Skeletal muscle cell (primary cell): Measurements from ENCODE around the gene C1QTNF12.

Source experiments
- DNase-seq: peaks from one replicate; pipeline ENCODE4 v3.0.0-alpha.2; 2010; ENCODE audit warnings: low read depth
- H3K4me3 ChIP-seq: 2 replicates; pipeline ENCODE4 v1.5.1; 2011; ENCODE audit warnings: low read depth, mild to moderate bottlenecking, control low read depth, low read length, moderate library complexity

Gene C1QTNF12

DNA sequence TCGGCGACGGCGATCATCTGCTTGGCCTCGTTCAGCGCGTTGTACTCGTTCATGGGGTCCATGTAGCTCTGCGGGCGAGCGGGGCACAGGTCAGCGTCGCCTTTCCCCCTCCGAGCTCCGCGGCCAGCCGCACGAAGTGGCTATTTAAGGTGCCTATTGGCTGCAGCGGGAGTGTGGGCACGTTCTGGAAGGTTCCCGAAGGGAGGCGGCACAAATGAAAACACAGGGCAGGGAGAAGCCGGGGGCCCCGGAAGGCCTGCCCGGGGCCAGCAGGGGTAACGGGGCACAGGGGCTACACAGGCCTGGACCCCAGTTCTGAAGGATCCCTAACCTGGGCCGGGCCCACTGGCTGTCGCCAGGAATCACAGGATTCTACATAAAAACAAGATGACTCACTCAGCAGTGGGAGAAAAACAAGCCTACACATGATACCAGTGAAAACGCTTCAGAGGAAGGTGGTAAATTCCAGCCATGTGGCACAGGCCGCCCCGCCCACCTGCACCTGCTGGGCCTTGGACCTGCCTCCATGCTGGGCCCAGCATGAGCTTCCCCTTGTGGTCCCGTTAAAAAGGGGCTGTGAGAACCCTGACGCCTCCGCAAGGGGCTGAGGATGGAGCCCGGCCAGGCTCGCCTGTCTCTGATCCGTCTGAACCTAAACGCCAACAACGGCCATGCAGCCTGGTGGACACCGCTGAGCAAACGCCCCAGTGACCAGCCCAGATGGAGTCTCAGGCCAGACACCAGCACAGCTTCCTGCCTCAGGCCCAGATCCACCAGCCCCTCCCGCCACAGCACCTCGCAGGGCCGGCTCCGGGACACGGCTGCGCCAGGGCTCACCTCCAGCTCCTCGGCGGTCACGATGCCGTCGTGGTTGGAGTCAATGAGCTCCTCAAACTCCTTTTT lies 28.6 kb downstream of the C1QTNF12 start:
- DNase-seq = no peak
- H3K4me3 ChIP-seq = no peak overlapping the region

DNA sequence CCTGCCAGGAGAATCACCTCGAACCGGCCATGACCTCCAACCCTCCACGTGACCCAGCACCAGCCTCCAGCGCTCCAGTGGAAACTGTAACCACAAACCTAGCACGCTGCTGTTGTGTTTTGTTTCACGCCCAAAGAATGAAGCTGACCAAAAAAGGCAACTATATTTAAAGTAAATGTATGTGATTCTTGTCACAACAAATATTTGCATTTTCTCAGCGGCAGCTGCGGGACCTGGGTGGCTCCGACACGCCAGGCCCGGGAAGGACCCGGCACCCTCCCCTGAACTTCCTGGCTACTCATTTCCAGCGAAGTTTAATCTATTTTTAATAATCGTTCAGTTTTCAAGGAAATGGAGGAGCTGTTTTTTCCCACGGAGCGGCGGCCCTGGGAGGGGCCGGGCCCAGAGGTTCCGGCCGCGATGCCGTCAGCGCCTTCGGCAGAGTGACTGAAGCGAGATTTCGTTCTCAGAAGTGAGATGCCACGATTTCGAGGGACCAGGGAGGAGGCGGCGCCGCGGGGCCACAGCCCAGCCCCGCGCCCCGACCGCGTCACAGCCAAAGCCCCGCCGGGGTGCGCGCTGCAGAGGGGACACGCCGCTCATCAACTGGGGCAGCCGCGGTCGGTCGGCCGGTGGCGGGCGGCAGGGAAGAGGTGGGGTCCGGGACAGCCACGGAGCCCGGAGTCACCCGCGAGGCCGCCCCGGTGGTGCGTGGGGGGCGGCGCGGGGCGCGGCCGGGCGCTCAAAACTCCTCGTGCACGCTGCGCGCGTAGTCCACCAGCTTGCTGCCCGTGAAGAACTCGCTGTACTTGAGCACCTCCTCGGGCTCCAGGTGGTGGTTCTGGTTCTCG lies 29.5 kb downstream of the C1QTNF12 start:
- no peak overlapping the region for H3K4me3 ChIP-seq
- no peak for DNase-seq

DNA sequence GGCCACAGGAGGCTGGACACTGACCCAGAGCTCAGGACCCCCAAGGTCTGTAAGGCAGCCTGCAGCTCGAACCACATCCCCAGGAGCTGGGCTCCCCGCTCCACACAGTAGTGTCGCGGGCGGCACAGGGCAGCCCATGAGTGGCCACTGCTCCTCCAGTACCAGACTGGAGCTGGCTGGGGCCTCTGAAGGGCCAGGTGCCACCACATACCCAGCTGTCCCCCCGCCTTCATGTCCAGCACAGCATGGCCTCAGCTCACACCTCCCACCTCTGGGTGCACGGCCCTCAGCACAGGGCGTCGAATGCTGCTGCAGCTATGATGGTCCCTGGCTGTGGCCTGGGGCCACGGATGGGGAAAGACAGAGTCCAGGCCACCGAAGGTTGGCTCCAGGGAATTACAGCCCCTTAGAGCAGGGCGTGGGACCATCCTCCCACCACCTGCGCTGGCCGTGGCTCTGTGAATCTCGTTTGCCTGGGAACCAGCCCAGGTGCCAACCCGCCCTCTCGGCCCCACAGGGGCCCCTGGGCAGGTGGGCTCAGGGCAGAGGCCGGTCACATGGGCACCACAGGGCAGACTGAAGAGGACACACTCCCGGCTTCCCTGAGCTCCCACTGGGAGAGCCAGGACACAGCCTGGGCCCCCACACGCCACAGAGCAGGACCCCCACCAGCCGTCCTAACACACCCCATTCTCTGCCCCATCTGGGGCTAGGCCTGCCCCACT lies 30.5 kb downstream of the C1QTNF12 start:
- no peak overlapping the region for H3K4me3 ChIP-seq
- no peak for DNase-seq

DNA sequence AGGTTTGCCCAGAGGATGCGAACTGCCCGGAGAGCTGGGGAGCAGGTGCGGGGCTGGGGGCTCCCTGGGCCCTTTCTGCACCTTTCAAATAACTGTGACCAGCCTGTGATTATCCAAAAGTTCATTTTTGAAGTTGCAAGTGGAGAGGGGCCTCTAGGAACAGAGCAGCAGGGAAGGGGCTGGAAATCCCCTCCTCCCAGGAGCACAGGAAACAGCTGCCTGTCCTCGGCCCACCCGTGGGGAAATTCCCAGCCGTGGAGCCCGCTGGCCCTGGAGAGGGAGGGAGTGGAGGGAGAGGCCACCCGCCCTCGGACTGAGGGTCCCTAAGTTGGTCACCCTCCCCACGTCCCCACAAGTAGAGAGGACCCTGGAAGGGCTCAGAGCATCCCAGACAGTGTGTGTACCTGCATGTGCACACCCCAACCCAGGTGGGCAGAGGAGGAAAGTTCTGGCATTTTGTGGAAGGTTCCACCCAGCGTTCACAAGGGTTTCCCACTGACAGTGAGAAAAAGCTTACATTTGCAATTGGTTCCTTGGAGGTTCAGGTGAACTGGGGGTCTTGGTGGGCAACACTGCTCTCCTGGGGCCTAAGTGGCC lies 31.3 kb downstream of the C1QTNF12 start:
- no peak for DNase-seq

DNA sequence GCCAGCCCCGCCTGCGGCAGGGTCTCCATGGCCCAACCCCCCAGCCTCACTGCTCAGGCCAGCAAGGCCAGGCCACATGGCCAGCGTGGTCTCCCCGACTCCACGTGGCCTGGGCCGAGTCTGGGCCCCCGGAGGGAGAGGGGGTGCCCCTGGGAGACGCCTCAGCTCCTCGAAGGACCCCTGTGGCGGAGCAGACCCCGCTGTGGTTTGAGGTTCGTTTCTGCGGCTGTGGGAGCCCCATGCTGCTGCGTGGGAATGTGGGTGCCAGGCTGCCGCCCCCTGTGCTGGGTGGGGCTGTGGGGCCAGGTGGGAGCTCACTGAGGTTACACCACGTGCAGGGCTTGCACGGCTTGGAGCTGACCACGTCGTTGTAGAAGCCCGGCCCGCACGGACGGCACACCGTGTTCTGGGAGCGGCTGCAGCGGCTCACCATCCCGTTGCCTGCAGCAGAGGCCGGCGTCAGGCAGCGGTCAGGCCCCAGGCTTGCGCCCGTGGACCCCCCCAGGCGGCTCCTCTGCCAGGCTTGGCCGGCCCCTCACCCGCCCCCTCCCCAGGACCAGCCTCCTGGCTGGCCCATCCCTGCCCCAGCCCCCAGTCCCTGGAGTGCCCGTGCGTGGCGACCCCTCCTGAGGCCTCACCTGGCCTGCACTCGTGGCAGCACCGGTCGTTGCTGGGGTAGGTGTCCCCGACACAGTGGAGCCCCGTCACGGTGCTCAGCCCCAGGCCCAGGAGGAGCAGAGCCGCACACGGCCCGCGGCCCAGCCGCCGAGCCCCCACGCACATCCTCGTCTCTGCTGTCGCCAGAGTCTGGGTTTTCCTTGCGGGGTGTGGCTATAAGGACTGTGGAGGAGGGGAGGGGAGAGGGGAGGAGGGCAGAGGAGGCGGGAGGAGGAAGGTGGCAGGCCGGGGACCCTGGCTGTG lies 32.9 kb downstream of the C1QTNF12 start, which contains the start of gene TNFRSF4:
Gene TNFRSF4, minus strand, starts transcription at position 809 of the 921 bp plus-strand sequence. Its CDS starts 26 bp downstream, at position 783.
- DNase-seq = no peak
- H3K4me3 ChIP-seq = no peak within 1 kb of the TSS

More for the DNA sequence above, 31.3 kb downstream of the C1QTNF12 start:
- H3K4me3 ChIP-seq = no peak overlapping the region

DNA sequence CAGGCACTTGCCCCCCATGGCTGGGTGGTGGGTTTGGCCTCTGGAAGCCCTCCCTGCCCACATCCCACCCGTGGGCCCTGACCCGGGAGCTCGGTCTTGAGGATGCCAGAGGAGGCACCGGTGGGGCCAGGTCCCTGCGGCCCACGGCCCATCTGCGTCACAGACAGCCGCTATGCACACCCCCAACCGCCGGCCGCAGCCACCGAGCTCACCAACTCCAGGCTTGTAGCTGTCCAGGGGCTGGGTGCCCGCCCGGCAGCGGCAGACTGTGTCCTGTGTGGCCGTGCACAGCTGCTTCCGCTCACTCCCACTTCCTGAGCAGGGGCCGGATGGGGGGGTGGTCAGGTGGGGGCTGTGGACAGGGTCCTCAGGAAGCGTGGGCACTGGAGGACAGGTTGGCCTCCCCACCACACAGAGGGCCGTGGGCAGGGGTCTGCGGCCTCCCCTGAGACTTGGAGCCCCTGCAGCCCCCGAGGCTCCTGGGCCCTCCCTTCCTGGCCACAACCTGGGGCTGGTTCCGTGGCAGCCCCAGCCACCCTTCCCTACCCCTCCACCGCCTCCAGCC lies 33.7 kb downstream of the C1QTNF12 start:
- no peak overlapping the region for H3K4me3 ChIP-seq
- no peak for DNase-seq

DNA sequence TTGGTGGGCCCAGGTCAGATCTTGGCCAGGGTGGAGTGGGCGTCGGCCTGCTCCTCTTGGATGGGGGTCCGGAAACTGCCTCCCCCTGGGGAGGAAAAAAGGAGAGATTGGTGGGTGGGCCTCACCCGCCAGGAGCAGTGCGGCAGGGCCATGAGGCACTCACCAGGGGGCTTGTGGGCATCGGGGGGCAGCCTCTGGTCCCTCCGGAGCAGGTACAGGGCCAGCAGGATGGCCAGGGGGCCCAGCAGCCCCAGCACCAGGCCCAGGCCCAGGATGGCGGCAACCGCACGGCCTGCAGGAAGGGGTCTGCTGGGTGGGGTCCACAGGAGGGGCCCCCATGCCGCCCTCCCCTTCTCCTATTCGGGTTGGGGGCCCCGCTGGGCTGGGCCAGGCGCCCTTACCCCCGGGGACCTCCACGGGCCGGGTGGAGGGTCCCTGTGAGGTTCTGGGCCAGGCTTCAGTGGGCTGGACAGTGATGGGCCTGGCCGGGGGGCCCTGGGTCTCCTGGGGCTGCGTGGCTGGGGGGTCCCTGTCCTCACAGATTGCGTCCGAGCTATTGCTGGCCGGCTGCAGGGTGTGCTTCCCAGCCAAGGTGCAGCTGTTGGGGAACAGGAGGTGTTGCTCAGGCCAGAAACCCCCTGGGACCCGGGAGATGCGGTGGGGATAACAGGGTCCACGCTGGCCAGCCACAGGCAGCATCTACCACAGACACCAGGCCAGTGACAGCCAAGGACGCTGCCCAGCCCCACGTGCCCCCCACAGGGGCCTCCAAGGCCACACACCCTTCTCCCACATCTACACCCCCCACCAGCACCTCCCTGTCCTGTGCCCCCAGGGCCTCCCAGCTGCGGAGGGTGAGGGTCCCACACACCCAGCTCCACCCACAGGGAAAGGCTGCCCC lies 34.7 kb downstream of the C1QTNF12 start:
- DNase-seq = no peak
- H3K4me3 ChIP-seq = no peak overlapping the region

DNA sequence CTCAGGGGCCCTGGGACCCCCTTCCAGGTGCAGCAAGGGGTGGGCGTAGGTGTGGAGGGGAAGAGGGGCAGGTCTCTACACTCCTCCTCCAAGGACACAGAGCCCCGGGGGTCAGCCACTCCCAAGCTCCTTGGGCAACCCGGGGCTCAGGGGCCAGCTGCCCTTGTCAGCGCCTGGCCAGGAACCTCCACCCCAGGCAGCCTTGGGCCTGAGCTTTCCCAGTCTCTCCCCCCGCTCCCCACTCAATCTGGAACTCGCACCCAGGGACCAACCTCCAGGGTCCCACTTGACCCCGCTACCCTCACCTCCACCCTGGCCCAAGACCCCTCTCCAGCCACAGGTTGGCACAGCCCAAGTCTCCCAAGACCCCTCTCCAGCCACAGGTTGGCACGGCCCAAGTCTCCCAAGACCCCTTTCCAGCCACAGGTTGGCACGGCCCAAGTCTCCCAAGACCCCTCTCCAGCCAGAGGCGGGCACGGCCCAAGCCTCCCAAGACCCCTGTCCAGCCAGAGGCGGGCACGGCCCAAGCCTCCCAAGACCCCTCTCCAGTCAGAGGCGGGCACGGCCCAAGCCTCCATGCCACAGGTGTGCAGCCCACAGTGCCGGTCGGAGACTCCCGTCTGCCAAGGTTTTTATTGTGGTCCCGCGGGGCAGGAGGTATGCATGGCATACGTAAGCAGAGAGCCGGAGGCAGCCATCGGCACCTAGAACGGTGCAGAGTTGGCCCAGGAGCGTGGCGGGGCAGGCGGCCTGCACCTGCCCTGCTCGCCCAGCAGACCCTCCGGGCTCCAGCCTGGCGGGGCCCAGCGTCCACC lies 35.6 kb downstream of the C1QTNF12 start:
- no peak for DNase-seq
- no peak overlapping the region for H3K4me3 ChIP-seq

DNA sequence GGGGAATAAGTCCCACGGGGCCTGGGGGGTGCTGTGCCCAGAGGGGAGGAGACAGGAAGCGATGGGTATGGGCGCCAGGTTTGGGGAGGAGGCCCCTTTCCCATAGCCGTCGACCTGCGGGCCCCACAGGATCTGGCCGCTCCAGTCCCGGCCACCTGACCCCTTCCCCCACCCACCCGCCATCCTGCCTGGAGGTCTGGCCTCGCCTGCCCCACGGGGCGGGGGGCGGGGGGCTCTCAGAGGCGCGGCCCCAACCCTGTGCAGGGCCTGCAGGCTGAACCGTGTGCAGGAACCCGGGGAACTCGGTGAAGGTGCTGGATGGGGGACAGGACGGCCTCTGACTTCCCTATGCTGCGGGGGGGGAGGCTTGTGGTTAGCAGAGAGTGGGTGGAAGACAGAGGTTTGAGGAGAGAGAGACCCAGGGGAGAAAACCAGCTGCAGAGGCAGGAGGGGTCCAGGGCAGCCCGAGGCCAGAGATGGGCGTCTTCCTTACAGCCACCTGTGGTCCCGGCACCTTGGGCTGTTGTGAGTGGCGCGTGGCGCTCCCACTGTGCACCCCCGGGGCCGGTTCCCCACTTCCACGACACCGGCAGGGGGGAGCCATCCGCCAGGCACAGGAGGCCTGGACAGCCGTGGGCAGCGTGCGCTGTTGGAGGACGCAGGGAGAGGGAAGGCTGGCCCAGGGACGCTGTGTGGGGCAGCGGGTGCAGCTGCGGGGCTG lies 37.6 kb downstream of the C1QTNF12 start:
- DNase-seq = peak; percentile 39
- H3K4me3 ChIP-seq = no peak overlapping the region

DNA sequence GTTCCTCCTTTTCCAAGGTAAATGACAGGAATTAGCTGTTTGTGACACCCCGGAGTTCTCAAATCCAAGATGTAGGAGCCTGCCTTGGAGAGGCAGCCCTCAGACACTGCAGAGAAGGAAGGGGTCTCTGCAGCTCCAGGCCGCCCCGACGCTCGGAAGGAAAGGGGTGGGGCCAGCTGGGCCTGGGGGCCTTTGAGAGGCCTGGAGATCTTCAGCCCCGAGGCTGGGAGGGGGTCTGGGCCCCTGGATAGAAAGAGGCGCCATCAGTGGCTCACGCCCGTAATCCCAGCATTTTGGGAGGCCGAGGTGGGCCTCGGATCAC lies 39.0 kb downstream of the C1QTNF12 start:
- no peak overlapping the region for H3K4me3 ChIP-seq
- no peak for DNase-seq

DNA sequence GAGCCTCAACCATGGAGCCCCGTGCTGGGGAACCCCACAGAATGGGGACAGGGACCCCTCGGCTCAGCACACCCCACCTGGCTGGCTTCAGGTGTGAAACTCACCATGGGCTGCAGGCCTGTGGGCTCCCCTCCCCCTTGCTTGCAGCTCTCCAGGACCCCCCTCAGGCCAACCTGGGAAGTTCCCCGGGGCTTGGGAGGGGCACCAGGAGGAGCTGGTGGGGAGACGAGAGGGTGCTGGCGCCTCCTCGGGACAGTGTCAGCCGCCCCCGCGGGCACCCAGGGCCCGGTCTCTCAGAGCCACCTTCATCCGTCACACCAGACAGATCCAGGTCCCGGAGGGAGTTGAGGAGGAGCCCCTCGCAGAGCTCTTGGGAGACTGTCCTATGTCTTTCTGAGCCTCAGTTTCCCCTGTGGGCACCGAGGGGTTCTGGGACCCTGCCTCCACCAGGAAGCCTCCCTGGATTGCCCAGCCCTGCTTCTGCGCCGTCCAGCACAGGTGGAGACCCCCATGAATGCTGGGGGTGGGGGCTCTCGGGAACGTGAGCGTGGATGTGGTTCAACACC lies 39.5 kb downstream of the C1QTNF12 start:
- H3K4me3 ChIP-seq = no peak overlapping the region
- no peak for DNase-seq

DNA sequence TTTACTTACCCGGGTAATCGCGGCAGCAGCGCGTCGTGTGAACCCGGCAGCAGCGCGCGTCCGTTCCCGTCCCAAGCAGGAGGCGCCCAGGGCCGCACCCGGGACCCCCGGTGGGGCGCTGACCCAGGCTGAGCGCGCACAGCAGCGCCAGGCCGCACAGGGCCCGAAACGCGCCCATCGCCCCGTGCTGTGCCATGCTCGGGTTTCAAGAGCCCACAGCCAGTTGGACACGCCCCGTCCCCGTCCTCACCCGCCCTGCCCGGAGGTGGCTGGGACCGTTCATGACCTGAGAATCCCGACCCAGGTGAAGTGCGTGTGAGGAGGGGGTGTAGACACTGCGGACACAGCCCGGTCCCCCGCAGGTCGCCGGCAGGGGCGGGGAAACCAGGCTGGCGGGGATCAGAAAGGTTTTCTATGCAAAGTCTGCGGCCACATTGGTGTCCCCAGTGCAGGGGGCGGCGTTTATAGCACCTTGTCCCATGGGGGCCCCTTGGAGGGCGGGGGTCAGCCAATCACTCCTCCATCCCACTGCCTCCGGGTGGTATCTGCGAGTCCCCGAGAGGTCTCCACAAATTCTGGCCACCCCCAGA lies 40.1 kb downstream of the C1QTNF12 start, which contains the start of gene TNFRSF18:
Gene TNFRSF18, minus strand, starts transcription at position 217 of the 590 bp plus-strand sequence. Its CDS starts 21 bp downstream, at position 196.
- DNase-seq = no peak
- peak within 1 kb of the TSS; percentile 13 for H3K4me3 ChIP-seq

DNA sequence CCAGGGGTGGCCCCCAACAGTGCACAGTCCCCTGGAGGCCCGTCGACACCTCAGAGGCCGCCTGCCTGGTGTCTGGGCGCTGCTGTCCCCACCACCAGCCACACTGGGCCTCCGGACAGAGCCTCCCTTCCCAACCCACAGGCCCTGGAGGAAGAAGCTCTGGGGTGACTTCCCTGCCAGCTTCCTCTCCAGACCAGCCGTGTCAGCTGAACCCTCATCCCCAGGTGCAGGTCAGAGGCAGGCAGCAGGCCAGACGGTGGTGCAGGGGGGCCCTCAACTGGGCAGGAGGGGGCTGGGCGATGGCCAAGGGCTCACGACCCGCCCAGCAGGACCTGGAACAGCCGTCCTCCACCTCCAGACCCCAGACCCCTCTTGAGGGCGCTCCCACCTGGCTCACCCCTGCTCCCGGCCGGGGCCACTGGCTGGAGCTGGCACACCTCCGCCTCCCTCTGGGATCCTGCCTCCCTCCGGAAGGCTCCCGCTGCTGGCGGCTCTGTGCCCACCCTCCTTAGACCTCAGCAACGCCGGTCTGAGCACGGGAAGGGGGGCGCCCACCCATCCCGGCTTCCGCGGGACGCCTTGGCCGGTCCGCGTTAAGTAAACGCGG lies 40.6 kb downstream of the C1QTNF12 start:
- DNase-seq = no peak
- peak overlapping the region; percentile 13 for H3K4me3 ChIP-seq

DNA sequence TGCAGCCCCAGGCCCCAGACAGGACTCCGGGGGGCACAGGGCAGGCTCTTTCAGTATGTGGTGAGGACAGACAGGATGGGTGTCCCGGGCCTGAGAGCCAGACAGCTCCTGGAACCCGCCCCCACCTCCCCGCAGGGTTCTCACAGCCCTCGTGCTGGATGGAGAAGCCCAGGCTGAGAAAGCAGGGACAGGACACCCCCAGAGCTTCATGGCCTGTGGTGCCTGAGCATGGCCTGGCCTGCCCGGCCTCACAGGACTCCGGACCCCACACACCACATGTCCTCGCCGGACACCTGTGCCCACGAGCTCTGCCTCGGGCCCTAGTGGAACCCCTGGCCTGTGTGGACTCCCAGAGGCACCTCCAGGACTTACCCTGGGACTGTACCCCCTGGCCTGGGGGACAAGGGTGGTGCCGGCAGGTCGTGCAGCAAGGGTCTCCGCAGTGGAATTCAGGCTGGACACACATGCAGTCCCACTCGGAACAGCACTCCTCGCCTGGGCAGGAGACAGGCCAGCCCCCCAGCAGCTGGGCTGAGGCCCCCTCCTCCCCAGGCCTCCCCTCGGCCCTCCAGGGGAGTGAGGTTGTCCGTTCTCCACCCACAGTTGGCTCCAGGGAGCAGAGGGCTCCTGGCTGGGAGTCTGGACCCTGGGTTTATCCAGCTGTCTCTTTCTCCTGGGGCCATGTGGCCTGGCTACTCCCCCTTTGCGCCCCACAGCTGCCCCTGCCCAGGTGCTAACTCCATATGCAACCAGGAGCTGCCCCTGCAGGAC lies 41.3 kb downstream of the C1QTNF12 start:
- H3K4me3 ChIP-seq = no peak overlapping the region
- no peak for DNase-seq
